GM19397 (cell line): ENCODE results near the gene C14orf39.

Experiments
- ATAC-seq: cut with Tn5 transposase; IDR thresholded peaks from one replicate; pipeline ENCODE4 v1.9.1; 2021; ENCODE audit warnings: mild to moderate bottlenecking, moderate library complexity; ENCODE audit not compliant: unreplicated experiment

The C14orf39 gene

GRCh38 chr14:60485598-60486251 is at the start of gene C14orf39:
Gene C14orf39, minus strand, starts transcription at chr14:60486063. Its CDS starts 985 bp downstream, at chr14:60485078.
- no peak for ATAC-seq

- no peak for ATAC-seq
Observed at GRCh38 chr14:60532442-60532841, 46.6 kb upstream of the C14orf39 start.

DNA sequence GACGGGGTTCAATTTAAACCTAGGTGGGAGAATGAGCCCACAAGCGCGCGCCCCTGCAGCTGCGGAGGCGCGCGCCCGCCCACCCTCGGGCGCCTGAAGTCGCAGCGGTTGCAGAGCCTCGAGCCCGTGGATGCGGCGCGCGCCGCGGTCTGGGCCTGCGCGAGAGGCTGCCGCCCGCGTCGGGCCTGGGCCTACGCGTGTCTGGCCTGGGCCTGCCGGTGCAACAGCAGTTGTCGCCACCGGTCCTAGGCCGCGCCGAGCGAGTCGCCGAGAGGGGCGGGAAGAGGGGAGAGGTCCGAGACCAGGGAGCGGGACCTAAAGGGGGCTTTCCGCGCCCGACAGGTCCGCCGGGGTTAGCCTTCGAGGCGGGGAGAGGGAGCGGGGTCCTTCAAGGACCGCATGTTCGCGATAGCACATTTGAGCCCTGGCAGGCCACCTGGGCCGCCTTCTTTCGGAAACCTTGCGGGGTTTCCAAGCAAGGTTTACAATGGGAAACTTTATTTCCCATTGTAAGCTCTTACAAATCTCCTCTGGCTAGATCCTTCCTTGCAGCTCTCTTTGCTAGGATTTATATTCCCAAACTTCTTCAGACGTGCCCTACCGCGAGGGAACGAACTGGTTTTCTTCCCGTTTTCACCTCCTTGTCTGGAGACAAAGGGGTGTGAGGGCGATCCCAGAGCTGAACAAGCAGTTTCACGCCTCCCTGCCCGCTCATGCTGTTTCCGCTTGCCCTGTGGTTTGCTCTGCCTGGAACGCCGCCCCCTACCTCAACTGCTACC is 29.8 kb upstream of the C14orf39 start:
- ATAC-seq: no peak

- no peak for ATAC-seq
Observed at GRCh38 chr14:60514741-60515491, 29.1 kb upstream of the C14orf39 start.

DNA sequence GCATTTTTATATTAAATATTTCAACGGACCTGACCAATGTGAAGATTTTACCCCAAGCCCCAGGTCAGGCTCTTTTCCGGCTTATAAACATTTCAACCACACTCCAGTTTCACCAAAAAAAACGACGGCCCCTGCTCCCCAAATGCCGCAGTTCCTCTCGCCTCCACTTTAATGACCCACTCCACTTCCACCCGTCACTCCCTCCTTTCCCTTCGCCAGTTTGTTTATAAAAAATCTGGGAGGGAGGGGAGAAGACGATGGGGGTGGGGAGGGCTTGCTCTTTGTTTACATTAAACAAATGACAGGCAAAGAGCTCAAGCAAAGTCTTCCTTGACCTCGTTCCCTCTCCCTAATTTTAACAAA is 28.5 kb upstream of the C14orf39 start:
- ATAC-seq: no peak

DNA sequence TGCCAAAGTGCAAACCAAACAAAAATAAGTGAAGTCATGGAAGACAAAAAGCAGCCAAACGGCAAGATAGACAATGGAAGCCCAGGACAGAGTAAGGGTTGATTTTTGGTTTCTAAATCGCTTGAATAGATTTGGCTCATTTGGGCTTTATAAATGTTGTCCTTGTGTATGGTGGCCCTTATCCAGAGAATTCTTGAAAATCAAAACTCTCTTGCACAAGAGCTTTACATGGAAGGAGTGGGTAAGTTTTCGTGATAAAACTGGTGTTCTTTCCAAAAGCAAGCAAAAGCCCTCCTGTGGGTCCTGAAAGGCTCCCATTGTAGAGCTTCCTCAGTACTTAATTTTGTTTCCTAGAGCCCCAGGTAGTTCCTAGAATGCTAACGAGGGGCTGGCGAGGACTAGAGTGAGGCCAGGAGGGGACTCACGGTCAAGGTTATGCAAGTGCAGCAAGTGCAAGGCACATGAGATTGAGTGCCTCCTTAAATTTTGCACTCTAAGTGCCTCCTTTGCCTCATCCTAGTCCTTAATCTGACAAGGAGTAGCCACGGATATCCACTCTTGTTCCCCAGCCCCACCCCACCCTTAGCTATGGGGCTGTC is 27.2 kb upstream of the C14orf39 start:
- ATAC-seq: no peak

- ATAC-seq: no peak
Observed at GRCh38 chr14:60512126-60512525, 26.3 kb upstream of the C14orf39 start.

- no peak for ATAC-seq
Observed at GRCh38 chr14:60510951-60511599, 25.2 kb upstream of the C14orf39 start.

- no peak for ATAC-seq
Observed at GRCh38 chr14:60510254-60510950, 24.5 kb upstream of the C14orf39 start.

- no peak for ATAC-seq
Observed at GRCh38 chr14:60509438-60510253, 23.8 kb upstream of the C14orf39 start.

GRCh38 chr14:60508707-60509437 is 23.0 kb upstream of the C14orf39 start, which contains the start of gene SIX6:
Gene SIX6, plus strand, starts transcription at chr14:60509146. Its CDS starts 253 bp downstream, at chr14:60509399.
- ATAC-seq: no peak

GRCh38 chr14:60508363-60508706 is 22.5 kb upstream of the C14orf39 start:
- ATAC-seq: no peak

- no peak for ATAC-seq
Observed at GRCh38 chr14:60506985-60507829, 21.3 kb upstream of the C14orf39 start.

- ATAC-seq: no peak
Observed at GRCh38 chr14:60506462-60506984, 20.7 kb upstream of the C14orf39 start.

- ATAC-seq: no peak
Observed at GRCh38 chr14:60506010-60506409, 20.1 kb upstream of the C14orf39 start.

- ATAC-seq: no peak
Observed at GRCh38 chr14:60505448-60505847, 19.6 kb upstream of the C14orf39 start.

DNA sequence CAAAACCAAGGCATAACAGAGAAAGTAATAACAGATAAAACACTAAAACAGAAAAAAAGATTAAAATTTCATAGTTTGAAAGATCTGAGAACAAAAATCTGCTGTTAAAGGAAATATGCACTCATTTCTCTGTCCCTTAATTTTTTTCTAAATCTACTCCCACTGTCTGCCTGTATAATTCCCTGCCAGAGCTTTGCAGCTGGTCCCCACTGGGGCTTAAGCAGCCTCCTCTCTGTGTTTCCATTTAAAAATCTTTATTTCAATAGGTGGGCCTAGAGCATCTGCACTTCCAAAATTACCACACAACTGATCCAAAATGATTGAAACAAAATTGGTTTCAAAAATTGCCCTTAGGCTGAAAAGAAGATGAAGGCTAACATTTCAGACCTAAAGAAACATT is 16.7 kb upstream of the C14orf39 start:
- no peak for ATAC-seq

GRCh38 chr14:60495946-60496345 is 10.1 kb upstream of the C14orf39 start:
- ATAC-seq: no peak
